Measurements from ENCODE around the gene BSPRY. TPM values are rescaled to one million over a fixed set of nuclear protein-coding genes. Genes with fewer than 3 reads are reported as not detected.

The BSPRY gene
- not detected in 2 replicates for polyA plus RNA-seq
- not detected in 2 replicates for polyA minus RNA-seq

GRCh38 chr9:113349445-113350094, at the start of gene BSPRY:
BSPRY (plus strand) TSS chr9:113349541; CDS start chr9:113349580, 39 bp downstream.
- H3K4me3 ChIP-seq (ENCODE audit: low read length): peak within 1 kb of the TSS; percentile 59
- H3K27ac ChIP-seq (ENCODE audit: low read length): no peak within 1 kb of the TSS
- H3F3A ChIP-seq (ENCODE audit: insufficient read depth, low read length, poor library complexity, severe bottlenecking): no peaks in the 10 kb centered on the region
- no peak within 1 kb of the TSS for H2AFZ ChIP-seq (ENCODE audit: low read depth, low read length)
- H3K9me3 ChIP-seq (ENCODE audit: low read length): no peaks in the 10 kb centered on the region
- H4K20me1 ChIP-seq (ENCODE audit: insufficient read depth): no peaks in the 10 kb centered on the region
- H3K4me2 ChIP-seq (ENCODE audit: low read length): peak within 1 kb of the TSS; percentile 19
- H3K27me3 ChIP-seq (ENCODE audit: insufficient read depth, low read depth, low read length): peaks cover 50% of the 10 kb centered on the region
- no peaks in the 10 kb centered on the region for H3K36me3 ChIP-seq (ENCODE audit: insufficient read depth, low read length)
- TF ChIP-seq EZH2 (IDR thresholded peaks at IDR 0.05; ENCODE audit: borderline replicate concordance, insufficient read depth, low read length, poor library complexity, severe bottlenecking) (no peak), REST (IDR thresholded peaks at IDR 0.05; ENCODE audit: borderline replicate concordance) (no peak), SMC3 (conservative IDR thresholded peaks at IDR 0.05; ENCODE audit: poor library complexity) (no peak), TAF1 (IDR thresholded peaks at IDR 0.05; ENCODE audit: low read depth) (no peak), MXI1 (conservative IDR thresholded peaks at IDR 0.05; ENCODE audit: poor library complexity, severe bottlenecking) (no peak), CTCF (IDR thresholded peaks at IDR 0.05; ENCODE audit: poor library complexity, severe bottlenecking) (no peak), POLR2AphosphoS5 (IDR thresholded peaks at IDR 0.05) (no peak), RAD21 (conservative IDR thresholded peaks at IDR 0.05) (no peak)
- no peaks in the 10 kb centered on the region for H3K9me2 ChIP-seq (ENCODE audit: insufficient read depth, low read length)
- no peak within 1 kb of the TSS for H3K9ac ChIP-seq (ENCODE audit: low read length)
- no peaks in the 10 kb centered on the region for H3K79me2 ChIP-seq (replicated peaks; ENCODE audit: insufficient read depth, low read length)

DNA sequence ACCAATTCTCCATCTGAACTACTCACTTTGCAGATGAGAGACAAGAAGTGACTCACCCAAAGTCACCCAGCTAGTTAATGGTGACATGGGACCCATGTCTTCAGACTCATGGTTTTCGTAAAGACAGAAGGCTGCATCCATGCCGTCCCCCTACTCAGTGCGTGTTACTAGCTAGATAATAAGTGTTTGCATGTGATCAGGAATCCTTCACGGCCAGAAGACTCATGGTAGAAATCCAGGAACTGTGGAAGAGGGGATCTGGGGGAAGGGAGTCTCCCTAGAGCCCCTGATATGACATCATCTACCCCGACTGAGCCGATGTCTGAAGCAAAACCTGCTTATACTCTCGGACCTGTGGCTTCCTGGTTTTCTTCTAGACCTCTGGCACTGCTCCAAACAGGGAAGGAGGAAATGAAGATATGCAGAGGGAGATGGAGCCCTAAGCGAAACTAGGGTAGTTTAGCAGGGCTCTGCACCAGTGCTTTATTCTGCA, 49.5 kb upstream of the BSPRY start:
- Histone ChIP-seq H3K36me3 (ENCODE audit: insufficient read depth, low read length) (no peaks in the 10 kb centered on the region), H3F3A (ENCODE audit: insufficient read depth, low read length, poor library complexity, severe bottlenecking) (no peaks in the 10 kb centered on the region), H3K9me2 (ENCODE audit: insufficient read depth, low read length) (no peaks in the 10 kb centered on the region), H3K9ac (ENCODE audit: low read length) (no peak overlapping the region), H3K4me2 (ENCODE audit: low read length) (no peak overlapping the region), H3K27me3 (ENCODE audit: insufficient read depth, low read depth, low read length) (no peaks in the 10 kb centered on the region), H2AFZ (ENCODE audit: low read depth, low read length) (no peak overlapping the region), H3K4me3 (ENCODE audit: low read length) (no peak overlapping the region), H3K79me2 (replicated peaks; ENCODE audit: insufficient read depth, low read length) (no peaks in the 10 kb centered on the region), H4K20me1 (ENCODE audit: insufficient read depth) (no peaks in the 10 kb centered on the region), H3K9me3 (ENCODE audit: low read length) (no peaks in the 10 kb centered on the region), H3K27ac (ENCODE audit: low read length) (no peak overlapping the region)
- no peak for TF ChIP-seq RAD21 (conservative IDR thresholded peaks at IDR 0.05)

DNA sequence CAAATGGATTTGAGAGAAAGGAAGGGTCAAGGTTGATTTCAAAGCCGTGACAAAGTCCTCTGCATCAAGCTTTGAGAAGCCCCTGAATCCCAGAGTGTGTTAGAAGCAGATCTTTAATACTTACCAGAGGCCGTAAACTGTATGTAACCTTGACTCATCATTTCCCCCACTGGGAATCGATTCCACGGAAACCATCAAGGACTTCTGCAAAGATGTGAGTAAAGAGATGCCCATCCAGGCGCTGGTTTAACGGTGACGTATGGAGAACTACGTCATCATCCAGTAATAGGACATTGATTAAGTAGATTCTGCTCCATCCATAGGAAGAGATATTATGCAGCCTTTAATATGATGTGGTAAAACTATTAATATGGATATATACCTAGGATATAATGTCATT, 47.8 kb upstream of the BSPRY start:
- no peak for TF ChIP-seq TAF1 (IDR thresholded peaks at IDR 0.05; ENCODE audit: low read depth)
- no peak for TF ChIP-seq POLR2AphosphoS5 (IDR thresholded peaks at IDR 0.05)
- no peak for TF ChIP-seq MXI1 (conservative IDR thresholded peaks at IDR 0.05; ENCODE audit: poor library complexity, severe bottlenecking)
- no peak for TF ChIP-seq CTCF (IDR thresholded peaks at IDR 0.05; ENCODE audit: poor library complexity, severe bottlenecking)
- no peak for TF ChIP-seq EZH2 (IDR thresholded peaks at IDR 0.05; ENCODE audit: borderline replicate concordance, insufficient read depth, low read length, poor library complexity, severe bottlenecking)
- TF ChIP-seq SMC3 (conservative IDR thresholded peaks at IDR 0.05; ENCODE audit: poor library complexity): no peak
- H4K20me1 ChIP-seq (ENCODE audit: insufficient read depth): no peaks in the 10 kb centered on the region
- H3K4me2 ChIP-seq (ENCODE audit: low read length): no peak overlapping the region
- no peak overlapping the region for H2AFZ ChIP-seq (ENCODE audit: low read depth, low read length)
- no peaks in the 10 kb centered on the region for H3K36me3 ChIP-seq (ENCODE audit: insufficient read depth, low read length)
- H3K9me2 ChIP-seq (ENCODE audit: insufficient read depth, low read length): no peaks in the 10 kb centered on the region
- H3K27me3 ChIP-seq (ENCODE audit: insufficient read depth, low read depth, low read length): no peaks in the 10 kb centered on the region
- no peak overlapping the region for H3K27ac ChIP-seq (ENCODE audit: low read length)
- H3K4me3 ChIP-seq (ENCODE audit: low read length): no peak overlapping the region
- H3K79me2 ChIP-seq (replicated peaks; ENCODE audit: insufficient read depth, low read length): no peaks in the 10 kb centered on the region
- no peaks in the 10 kb centered on the region for H3F3A ChIP-seq (ENCODE audit: insufficient read depth, low read length, poor library complexity, severe bottlenecking)
- no peaks in the 10 kb centered on the region for H3K9me3 ChIP-seq (ENCODE audit: low read length)
- H3K9ac ChIP-seq (ENCODE audit: low read length): no peak overlapping the region

All from neural cell (in vitro differentiated cells).